ENCODE measurements around the gene NOD1. TPM values are rescaled to one million over a fixed set of nuclear protein-coding genes. Genes with fewer than 3 reads are reported as not detected.

The NOD1 gene
- total RNA-seq, 1 experiment from 2014 or later: 7.0 TPM

- intact Hi-C loops (cut with micrococcal nuclease; ENCODE audit: unreplicated experiment): loop anchor here (10.0 kb wide), 2 partner anchors 77 to 187 kb away; partner anchors contain the start of gene ZNRF2
- H3K9me3 Mint-ChIP-seq (ENCODE audit: unreplicated experiment): no peaks in the 10 kb centered on the region
- peaks cover 15% of the 10 kb centered on the region for H3K4me1 Mint-ChIP-seq (ENCODE audit: low read depth, unreplicated experiment)
- TF ChIP-seq CTCF (IDR thresholded peaks at IDR 0.05; ENCODE audit: insufficient read depth in 1 of 2, low read depth in 1 of 2, low read length in 1 of 2, severe bottlenecking in 1 of 2, unreplicated experiment in 1 of 2): no peak
- H3K27me3 Mint-ChIP-seq (ENCODE audit: insufficient read depth, unreplicated experiment): no peaks in the 10 kb centered on the region
- no peak overlapping the region for H3K4me3 Mint-ChIP-seq (ENCODE audit: unreplicated experiment)
- H3K27me3 ChIP-seq (replicated peaks; ENCODE audit: control insufficient read depth, insufficient read depth, low read length): no peaks in the 10 kb centered on the region
- no peak for DNase-seq
- no peak overlapping the region for H3K27ac Mint-ChIP-seq (ENCODE audit: unreplicated experiment)
- H3K36me3 ChIP-seq (ENCODE audit: control insufficient read depth, insufficient read depth, low read length): no peaks in the 10 kb centered on the region
- H3K36me3 Mint-ChIP-seq (ENCODE audit: insufficient read depth, unreplicated experiment): no peaks in the 10 kb centered on the region
- POLR2A ChIA-PET: no interaction called here
- H3K9me3 ChIP-seq: no peaks in the 10 kb centered on the region
- CTCF ChIA-PET: interaction anchor here (1.6 kb wide), 1 partner anchor 196 kb away, joined by 4 read pairs; no protein-coding TSS in a partner anchor
- 0 out of 2 replicates have a peak, but pooled peaks cover 6% of the 10 kb centered on the region for H3K4me1 ChIP-seq
- H3K4me3 ChIP-seq (ENCODE audit: low read depth, low read length): no peak overlapping the region
- BruUV-seq (replicated peaks): no TSS peak
These were observed 6.4 kb downstream of the NOD1 start for GRCh38 chr7:30472081-30472783.

GRCh38 chr7:30471205-30471604 lies 7.4 kb downstream of the NOD1 start:
- no TSS peak for BruUV-seq (replicated peaks)
- Mint-ChIP-seq H3K36me3 (ENCODE audit: insufficient read depth, unreplicated experiment) (no peaks in the 10 kb centered on the region), H3K9me3 (ENCODE audit: unreplicated experiment) (no peaks in the 10 kb centered on the region), H3K27ac (ENCODE audit: unreplicated experiment) (no peak overlapping the region), H3K4me3 (ENCODE audit: unreplicated experiment) (no peak overlapping the region), H3K4me1 (ENCODE audit: low read depth, unreplicated experiment) (peaks cover 12% of the 10 kb centered on the region), H3K27me3 (ENCODE audit: insufficient read depth, unreplicated experiment) (no peaks in the 10 kb centered on the region)
- DNase-seq: no peak
- H3K9me3 ChIP-seq: no peaks in the 10 kb centered on the region
- intact Hi-C loops (cut with micrococcal nuclease; ENCODE audit: unreplicated experiment): loop anchor here (10.0 kb wide), 2 partner anchors 76 to 186 kb away; partner anchors contain the start of gene ZNRF2
- TF ChIP-seq CTCF (IDR thresholded peaks at IDR 0.05; ENCODE audit: insufficient read depth in 1 of 2, low read depth in 1 of 2, low read length in 1 of 2, severe bottlenecking in 1 of 2, unreplicated experiment in 1 of 2): no peak
- 0 out of 2 replicates have a peak, but pooled peaks cover 4% of the 10 kb centered on the region for H3K4me1 ChIP-seq
- no peak overlapping the region for H3K4me3 ChIP-seq (ENCODE audit: low read depth, low read length)
- ChIA-PET CTCF (interaction anchor here (1.6 kb wide), 1 partner anchor 195 kb away, joined by 4 read pairs; no protein-coding TSS in a partner anchor), POLR2A (no interaction called here)
- H3K36me3 ChIP-seq (ENCODE audit: control insufficient read depth, insufficient read depth, low read length): no peaks in the 10 kb centered on the region
- H3K27me3 ChIP-seq (replicated peaks; ENCODE audit: control insufficient read depth, insufficient read depth, low read length): no peaks in the 10 kb centered on the region

GRCh38 chr7:30470771-30471170 lies 7.8 kb downstream of the NOD1 start:
- DNase-seq: no peak
- H3K27me3 Mint-ChIP-seq (ENCODE audit: insufficient read depth, unreplicated experiment): no peaks in the 10 kb centered on the region
- ChIA-PET CTCF (interaction anchor here (1.6 kb wide), 1 partner anchor 195 kb away, joined by 4 read pairs; no protein-coding TSS in a partner anchor), POLR2A (no interaction called here)
- no TSS peak for BruUV-seq (replicated peaks)
- Histone ChIP-seq H3K27me3 (replicated peaks; ENCODE audit: control insufficient read depth, insufficient read depth, low read length) (no peaks in the 10 kb centered on the region), H3K4me3 (ENCODE audit: low read depth, low read length) (no peak overlapping the region), H3K9me3 (no peaks in the 10 kb centered on the region), H3K4me1 (no peaks in the 10 kb centered on the region), H3K36me3 (ENCODE audit: control insufficient read depth, insufficient read depth, low read length) (no peaks in the 10 kb centered on the region)
- no peaks in the 10 kb centered on the region for H3K9me3 Mint-ChIP-seq (ENCODE audit: unreplicated experiment)
- TF ChIP-seq CTCF (IDR thresholded peaks at IDR 0.05; ENCODE audit: insufficient read depth in 1 of 2, low read depth in 1 of 2, low read length in 1 of 2, severe bottlenecking in 1 of 2, unreplicated experiment in 1 of 2): no peak
- H3K36me3 Mint-ChIP-seq (ENCODE audit: insufficient read depth, unreplicated experiment): no peaks in the 10 kb centered on the region
- intact Hi-C loops (cut with micrococcal nuclease; ENCODE audit: unreplicated experiment): loop anchor here (10.0 kb wide), 2 partner anchors 76 to 186 kb away; partner anchors contain the start of gene ZNRF2
- H3K27ac Mint-ChIP-seq (ENCODE audit: unreplicated experiment): no peak overlapping the region
- peaks cover 8% of the 10 kb centered on the region for H3K4me1 Mint-ChIP-seq (ENCODE audit: low read depth, unreplicated experiment)
- H3K4me3 Mint-ChIP-seq (ENCODE audit: unreplicated experiment): no peak overlapping the region
